Neural cell (in vitro differentiated cells): ENCODE measurements around the gene ZSWIM6.

Source experiments
- CTCF ChIP-seq: fragments of 450-650 bp; IDR thresholded peaks from 2 replicates; pipeline ENCODE4 v1.5.1; 2014; ENCODE audit warnings: antibody characterized with exemption, mild to moderate bottlenecking, moderate library complexity; ENCODE audit not compliant: poor library complexity, severe bottlenecking
- EP300 ChIP-seq: fragments of 450-650 bp; conservative IDR thresholded peaks from 2 replicates; pipeline ENCODE4 v1.6.1; 2014; ENCODE audit warnings: antibody characterized with exemption, mild to moderate bottlenecking, moderate library complexity; ENCODE audit not compliant: poor library complexity, severe bottlenecking
- EZH2 ChIP-seq: fragments of 200-600, 300-800 bp; shearing (Covaris generic), sonication (generic); IDR thresholded peaks from 2 replicates; pipeline ENCODE4 v1.6.1; 2014; ENCODE audit warnings: antibody characterized with exemption, low read length, borderline replicate concordance, mild to moderate bottlenecking; ENCODE audit not compliant: insufficient read depth, poor library complexity, severe bottlenecking
- POLR2AphosphoS5 ChIP-seq: IDR thresholded peaks from 2 replicates; pipeline ENCODE4 v1.6.1; 2012
- REST ChIP-seq: IDR thresholded peaks from 2 replicates; pipeline ENCODE4 v1.6.1; 2012; ENCODE audit warnings: borderline replicate concordance
- SMC3 ChIP-seq: fragments of 450-650 bp; conservative IDR thresholded peaks from 2 replicates; pipeline ENCODE4 v1.6.1; 2014; ENCODE audit warnings: antibody characterized with exemption, mild to moderate bottlenecking, moderate library complexity; ENCODE audit not compliant: poor library complexity
- TAF1 ChIP-seq: IDR thresholded peaks from 2 replicates; pipeline ENCODE4 v1.6.1; 2012; ENCODE audit warnings: low read depth

- TF ChIP-seq CTCF (no peak), REST (no peak), TAF1 (no peak), EZH2 (no peak), SMC3 (no peak), POLR2AphosphoS5 (no peak), EP300 (no peak)
Observed at GRCh38 chr5:61289669-61290306, 42.3 kb upstream of the ZSWIM6 start.
